HG02678 (cell line): ENCODE data around the gene HK2.
"Not testable (repeated sequence)": the region's sequence is repeated elsewhere in the genome, so short reads cannot be mapped to it uniquely, and the experiment has no call there.

ENCODE experiments used
- ATAC-seq: cut with Tn5 transposase; IDR thresholded peaks from one replicate; pipeline ENCODE4 v1.9.1; 2021; ENCODE audit warnings: mild to moderate bottlenecking, moderate library complexity; ENCODE audit not compliant: unreplicated experiment

HK2 gene

DNA sequence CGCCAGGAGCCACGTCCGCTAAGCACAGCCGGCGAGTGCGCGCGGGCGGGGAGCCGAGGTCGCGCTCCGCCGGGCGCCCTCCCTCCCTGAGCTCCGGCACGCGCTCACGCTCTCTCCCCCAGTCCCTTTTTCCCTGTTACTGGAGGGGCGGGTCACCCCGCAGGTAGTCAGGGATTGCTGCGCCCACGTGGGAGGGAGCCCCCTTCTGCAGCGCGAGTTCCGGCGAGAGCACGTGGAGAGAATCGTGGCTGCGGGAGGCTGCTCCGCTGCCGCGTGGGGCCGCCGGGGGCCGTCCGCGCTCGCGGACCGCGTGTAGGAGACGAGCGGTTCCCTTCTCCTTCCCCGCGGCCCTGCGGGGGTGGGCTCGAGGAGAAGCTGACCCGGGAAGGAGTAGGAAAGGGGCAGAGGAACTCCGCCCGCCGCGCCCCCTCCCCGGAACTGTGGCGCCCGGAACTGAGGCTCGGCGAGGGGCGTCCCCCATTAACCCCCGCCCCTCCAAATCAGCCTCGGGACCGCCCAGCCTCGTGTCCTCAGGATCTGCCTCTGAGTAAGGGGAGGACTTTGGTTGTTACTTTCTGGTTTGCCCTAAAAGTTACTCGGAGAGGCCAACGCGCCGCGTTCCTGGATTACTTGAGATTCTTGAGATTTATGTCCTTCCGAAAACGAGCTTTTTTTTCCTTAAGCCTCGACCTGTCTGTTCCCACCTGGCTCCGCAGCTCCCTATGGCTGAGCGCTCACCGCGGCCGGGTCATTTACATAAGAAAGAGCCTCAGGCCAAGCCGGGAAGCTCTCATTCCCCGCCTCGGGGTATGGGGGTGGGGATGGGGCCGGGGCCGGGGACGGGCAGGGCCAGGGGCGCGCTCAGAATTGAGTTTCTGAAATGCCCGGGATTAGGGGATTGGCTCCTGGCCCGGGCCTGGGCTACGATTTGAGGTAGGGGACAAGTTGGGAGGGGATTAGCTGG is 1.1 kb downstream of the HK2 start:
- peak; percentile 49 for ATAC-seq

DNA sequence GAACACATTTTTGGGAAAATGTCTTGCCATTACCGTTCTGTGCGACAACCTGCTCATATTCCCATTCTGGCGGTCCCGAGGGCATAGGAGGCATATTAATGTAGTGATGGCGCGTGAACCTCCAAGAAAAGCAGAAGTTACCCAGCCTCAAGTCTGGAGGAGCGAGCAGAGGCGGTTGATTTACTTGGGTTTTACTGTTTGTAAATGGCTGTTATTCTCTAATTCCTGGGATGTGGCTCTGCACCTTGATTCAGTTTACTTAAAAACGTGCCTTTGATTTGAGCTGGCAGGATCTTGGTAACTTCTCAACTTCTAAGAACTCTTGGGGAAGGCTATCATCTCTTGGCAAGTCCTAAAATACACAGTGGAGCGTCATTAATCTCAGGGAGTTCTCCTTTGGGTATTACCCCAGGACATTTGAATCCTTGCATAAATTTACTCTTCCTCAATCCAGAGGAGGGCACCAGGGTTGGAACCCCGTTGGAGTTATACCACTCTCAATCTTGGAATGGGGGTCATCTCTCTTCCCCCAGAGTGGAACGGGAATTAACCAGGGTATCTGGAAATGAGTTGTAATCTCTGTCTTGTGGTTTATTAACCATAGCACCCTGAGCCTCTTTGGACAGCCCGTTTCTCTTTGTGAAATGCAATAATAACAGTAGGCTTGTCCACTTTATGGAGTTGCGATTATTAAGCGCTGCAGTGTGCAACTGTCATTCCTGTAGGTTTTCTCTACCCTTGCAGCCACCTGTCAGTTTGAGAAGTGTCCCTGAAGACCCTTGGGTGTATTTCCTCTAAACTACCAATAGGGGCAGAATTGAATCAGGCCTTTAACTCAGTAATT is 2.1 kb downstream of the HK2 start:
- peak; percentile 32 for ATAC-seq

DNA sequence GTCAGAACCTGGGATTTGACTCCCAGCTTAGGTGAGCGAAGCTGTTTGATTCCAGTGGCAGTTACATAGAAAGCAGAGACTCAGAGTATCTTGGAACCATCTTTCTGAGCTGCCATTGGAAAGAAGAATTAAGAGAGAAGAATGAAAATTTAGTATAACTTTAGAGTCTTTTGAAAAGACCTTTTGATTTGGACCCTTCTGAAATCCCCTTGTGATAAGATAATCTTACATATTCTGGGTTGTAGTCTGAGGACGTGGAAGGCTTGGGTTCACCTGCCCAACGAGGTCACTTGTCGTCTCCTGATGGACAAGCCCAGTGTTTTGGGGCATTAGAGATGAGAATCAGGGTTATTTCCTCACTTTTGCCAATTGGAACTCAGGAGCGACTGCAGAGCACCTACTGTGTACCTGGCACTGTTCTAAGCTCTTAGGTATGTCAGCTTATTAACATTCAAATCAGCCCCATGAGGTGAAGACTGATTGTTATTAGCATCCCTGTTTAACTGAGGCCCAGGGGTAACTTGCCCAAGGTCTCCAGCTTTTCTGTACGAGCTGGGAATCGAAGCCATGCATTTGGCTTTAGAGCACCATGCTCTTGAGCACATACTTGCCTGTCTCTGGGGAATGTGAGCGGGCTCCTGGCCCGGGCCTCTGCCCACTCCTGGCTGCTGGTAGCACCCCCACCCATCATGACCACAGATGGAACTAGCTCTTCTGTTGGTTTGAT is 2.9 kb downstream of the HK2 start:
- no peak for ATAC-seq

DNA sequence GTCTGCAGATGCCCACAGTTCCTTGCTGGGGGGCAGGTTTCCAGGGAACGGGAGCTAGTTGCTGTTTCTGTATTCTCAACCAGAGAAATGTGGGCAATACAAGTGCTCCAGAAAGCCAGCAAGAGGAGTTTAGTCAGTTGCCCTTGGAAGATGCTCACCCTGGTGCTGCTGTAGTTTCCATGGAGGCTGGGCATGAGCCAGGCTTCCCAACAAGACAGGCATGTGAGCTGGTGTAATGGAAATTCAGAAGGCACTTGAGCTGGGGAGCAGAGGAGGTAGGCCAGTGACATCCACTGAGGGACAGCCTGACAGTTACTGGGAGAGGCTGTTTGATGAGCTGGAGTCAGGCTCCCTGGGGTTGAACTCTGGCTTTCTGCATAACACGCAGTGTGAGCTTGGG is 7.7 kb downstream of the HK2 start:
- no peak for ATAC-seq

DNA sequence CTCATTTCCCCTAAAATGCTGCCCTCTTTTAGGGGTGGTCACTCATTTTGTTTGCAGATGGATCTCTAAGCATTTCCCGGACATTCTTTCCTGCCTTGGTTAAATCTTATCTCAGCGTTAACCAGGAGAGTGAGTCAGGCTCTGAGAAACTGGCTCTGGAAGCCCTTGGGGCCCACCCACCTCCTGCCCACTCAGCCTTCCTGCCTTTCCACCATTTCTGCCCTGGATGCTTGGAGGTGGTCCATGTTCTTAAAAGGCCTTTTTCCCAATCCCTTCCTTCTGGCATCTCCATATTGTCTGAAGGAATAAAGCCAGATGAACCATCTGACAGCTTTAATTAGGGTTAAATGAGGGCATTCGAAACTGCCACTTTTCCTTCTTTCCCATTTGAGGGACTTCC is 9.5 kb downstream of the HK2 start:
- no peak for ATAC-seq

DNA sequence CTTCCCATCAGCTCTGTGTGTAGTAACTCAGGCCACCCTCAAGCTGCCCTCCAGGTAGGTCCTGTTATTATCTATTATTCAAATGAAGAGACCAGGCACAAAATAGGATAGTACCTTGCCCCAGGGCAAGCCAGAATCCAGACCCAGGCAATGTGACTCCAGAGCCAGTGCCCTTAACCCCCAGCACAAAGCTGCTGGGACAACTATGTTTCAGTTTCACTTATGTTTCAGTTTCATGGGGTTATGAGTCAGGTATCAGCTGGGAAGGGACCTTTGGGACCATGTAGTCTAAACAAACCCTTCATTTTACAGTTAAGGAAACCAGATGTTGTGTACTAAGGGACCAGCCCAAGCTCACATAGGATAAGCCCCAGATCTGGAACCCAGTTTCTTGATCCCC is 10.0 kb downstream of the HK2 start:
- ATAC-seq: peak; percentile 89

DNA sequence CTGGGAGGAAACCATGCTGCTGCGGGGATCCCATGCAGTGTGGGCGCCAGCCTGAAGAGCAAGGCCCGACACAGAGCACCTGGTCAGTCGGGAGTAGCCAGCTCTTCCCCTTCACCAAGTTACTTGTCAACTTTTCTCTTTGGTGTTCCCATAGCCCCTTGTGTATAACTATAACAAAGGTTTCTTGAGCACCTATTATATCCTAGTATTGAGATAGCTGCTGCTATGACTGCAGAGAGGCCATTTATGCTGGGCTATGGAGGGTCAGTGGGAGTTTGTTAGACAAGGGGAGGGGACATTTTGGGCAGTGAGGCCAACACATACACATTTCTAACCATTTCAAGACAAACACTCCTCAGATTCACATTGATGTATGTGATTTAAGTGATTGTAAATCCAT is 10.8 kb downstream of the HK2 start:
- ATAC-seq: no peak

DNA sequence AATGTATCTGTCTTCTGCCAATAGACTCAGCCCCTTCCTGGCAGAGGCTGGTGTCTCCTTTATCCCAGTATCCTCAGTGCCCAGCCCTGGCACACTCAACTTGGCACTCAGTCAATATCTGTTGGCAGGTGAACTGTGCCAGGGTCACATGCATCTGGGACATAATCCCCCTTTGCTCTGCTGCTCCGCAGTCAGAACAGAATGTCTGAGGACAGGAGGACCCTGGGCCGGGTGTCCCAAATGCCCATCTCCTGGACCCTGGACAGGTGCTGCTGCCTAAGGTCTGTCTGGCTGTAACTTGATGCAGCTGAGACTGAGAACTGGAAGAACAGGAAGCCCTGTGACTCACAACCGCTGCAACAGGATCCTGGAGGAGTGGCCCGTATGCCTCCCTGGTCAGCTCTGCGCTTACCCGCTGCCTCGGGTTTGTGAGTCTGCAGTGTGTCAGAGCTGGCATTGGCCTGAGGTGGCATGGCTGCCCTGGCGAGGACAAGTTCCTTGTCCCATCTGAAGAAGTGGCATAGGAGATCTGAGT is 11.4 kb downstream of the HK2 start:
- no peak for ATAC-seq

DNA sequence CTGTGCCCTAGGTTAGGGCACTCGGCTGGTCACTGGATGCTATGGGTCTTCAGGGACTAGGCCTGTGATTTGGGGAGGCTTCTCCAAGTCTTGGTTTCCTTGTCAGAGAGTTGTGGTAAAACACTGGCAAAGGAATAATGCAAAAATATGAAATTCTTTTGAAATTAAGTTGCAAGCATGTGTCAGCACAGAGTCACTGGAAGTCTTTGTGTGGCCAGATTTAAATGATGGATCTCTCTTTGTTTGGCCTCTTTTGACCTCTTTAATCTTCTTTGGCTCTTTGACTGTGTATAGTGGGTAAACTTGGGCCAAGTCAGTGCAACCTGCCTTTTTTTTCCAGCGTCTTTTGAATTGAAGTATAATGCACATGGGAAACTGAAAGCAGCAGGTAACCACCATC is 12.1 kb downstream of the HK2 start:
- ATAC-seq: no peak

DNA sequence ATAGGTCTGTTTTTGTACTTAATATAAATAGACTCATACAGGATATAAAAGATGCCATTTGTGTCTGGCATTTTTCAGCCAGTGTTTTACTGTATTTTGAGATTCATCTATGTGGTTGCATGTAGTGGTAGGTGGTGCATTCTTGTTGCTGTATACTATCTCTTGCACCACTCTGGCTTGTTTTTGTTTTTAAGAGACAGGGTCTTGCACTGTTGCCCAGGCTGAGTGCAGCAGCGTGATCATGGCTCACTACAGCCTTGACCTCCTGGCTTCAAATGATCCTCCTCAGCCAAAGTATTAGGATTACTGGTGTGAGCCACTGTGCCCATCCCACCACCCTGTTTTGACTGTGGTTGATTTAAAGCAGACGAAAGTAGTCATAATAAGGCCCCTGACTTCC is 12.6 kb downstream of the HK2 start:
- no peak for ATAC-seq

DNA sequence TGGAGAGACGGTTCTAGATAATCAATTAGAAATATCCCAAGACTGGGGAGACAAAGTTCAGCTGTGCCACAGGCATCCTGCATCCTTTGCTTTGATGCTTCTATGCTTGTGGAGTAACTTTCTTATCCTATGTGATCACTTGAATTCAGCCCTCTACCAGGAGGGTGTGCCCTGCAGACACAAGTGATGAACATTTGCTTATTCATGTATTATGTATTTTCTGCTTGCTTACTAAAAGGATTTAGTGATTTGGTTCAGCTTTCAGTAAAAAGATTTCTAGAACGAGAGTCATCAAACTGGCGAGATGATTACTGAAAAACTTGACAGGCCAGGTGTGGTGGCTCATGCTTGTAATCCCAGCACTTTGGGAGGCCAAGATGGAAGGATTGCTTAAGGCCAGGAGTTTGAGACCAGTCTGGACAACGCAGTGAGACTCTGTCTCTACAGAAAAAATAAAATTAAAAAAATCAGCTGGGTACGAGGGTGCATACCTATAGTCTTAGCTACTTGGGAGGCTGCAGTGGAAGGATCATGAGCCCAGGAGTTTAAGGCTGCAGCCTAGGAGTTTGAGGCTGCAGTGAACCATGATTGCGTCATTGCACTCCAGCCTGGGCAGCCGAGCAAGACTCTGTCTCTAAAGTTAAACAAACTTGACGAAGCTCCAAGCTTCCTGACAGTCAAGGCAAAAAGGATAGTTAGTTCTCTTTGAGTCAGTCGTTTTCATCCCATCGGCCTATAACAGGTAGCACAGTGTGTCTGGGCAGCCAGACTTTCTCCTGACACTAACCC is 13.3 kb downstream of the HK2 start:
- ATAC-seq: no peak

DNA sequence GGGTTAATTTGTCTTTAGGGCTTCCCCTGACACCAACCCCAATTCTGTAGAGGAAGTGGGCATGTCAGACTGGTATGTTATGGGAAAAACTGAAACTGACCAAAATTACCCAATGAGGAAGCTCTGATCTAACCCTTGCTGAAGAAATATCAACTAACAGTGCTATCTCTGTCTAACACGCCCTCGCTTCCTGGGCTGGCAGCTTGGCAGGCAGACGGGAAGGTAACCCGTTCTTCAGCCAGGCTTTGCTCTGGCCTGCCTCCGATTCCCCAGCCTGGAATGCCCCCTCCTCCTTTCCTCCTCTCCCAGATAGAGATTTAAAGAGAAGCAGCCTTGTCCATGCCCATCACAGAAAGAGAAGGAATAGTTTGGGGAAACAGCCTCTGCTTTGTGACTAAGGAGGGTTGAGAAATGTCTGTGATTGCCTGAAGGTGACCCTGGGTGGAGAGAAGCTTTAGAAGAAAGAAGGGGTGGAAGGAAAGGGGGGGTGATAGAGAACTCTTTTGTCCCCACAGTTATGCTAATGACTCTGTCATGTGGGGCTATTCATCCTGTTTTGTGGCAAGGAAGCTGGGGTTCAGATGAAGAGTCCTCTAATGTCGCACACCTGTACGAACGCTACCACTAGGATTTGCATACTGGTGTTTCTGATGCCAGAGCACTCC is 15.4 kb downstream of the HK2 start:
- ATAC-seq: peak; percentile 82

DNA sequence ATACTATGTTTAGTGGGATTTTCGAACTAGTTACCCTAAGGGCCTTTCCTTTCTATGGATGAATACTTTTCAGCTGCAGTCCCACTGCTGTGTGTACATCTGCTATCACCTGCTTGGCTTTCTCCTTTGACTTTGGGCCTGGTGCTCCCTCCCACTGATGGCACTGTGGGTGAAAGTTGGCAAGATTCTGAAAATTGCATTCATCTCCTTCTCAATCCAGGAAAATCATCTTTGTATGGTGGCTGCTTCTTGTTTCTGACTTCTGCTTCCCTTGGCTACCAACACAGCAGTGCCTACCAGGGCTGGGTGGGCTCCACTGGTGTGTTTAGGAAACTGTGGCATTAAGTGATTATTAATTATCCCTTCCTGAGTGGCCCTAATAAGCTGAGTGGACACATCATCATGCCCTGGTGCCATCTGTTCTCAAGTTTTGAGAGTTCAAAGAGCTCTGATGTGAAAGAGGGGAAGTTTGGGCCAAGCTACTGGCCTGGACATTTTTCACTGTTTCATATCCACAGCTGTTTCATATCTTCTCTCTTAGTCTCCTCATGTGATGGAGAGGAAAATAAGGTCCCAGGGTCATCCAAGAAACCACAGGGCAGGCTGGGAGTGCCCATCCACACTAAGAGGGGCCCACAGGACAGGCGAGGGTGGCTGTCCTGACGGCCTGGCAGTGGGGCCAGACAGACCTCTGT is 16.7 kb downstream of the HK2 start:
- no peak for ATAC-seq

DNA sequence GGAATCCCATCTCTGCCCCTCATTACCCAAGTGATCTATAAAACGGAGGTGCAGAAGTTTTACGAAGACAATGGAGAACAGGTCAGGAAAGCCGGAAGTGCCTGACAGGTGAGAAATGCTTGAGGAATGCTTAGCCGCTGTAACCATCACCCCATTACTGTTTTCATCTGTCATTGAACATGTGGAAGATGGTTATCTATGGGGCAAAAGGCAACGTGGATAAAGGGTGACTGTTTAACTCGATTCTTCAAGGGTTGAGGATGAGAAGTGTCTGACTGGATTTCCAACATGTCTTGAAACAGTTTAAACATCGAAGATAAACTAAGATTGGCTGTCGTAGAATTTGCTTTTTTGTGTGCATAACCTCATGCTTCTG is 17.3 kb downstream of the HK2 start:
- no peak for ATAC-seq

DNA sequence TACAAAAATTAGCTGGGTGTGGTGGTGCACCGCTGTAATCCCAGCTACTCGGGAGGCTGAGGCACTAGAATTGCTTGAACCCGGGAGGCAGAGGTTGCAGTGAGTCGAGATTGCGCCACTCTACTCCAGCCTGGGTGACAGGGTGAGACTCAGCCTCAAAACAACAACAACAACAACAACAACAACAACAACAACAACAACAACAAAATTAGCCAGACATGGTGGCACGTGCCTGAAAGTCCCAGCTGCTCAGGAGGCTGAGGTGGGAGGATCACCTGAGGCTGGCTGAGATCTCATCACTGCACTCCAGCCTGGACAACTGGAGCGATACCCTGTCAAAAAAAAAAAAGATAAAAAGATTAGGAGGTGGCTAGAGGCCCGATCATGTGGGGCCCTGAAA is 19.4 kb downstream of the HK2 start:
- ATAC-seq: not testable (repeated sequence)

DNA sequence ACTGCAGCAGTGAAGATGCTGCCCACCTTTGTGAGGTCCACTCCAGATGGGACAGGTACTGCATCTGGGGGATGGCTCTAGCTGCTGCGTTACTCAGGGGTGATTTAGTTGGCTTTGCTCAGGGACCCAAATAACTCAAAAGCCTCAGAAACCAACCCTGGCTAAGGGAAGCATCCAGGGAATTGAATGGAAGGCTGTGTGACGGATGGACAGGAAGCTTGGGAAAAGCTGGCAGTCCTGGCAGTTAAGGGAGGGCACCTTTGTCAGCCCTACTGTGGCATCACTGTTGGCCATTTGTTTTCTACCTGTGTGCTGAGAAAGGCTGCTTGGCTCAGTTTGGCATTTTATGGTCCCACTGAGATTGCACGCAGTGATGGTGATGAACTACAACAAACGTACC is 20.5 kb downstream of the HK2 start:
- ATAC-seq: no peak

DNA sequence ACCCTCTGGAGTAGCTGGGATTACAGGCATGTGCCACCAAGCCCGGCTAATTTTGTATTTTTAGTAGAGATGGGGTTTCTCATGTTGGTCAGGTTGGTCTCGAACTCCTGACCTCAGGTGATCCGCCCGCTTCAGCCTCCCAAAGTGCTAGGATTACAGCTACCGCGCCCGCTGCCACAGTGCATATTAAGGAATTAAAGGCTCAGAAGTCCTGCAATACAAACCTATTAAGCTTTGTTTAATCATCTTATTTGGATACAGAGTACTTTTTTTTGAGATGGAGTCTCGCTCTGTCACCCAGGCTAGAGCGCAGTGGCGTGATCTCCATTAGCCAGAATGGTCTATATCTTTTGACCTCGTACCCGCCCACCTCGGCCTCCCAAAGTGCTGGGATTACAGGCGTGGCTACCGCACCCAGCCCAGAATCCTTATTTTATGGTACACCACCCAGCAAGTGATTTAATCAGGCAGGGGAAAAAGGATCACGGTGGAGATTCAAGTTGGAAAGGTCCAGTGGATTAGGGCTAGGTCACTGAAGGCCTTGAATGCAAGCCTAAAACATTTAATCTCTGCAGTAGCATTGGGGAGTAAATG is 21.3 kb downstream of the HK2 start:
- ATAC-seq: not testable (repeated sequence)

DNA sequence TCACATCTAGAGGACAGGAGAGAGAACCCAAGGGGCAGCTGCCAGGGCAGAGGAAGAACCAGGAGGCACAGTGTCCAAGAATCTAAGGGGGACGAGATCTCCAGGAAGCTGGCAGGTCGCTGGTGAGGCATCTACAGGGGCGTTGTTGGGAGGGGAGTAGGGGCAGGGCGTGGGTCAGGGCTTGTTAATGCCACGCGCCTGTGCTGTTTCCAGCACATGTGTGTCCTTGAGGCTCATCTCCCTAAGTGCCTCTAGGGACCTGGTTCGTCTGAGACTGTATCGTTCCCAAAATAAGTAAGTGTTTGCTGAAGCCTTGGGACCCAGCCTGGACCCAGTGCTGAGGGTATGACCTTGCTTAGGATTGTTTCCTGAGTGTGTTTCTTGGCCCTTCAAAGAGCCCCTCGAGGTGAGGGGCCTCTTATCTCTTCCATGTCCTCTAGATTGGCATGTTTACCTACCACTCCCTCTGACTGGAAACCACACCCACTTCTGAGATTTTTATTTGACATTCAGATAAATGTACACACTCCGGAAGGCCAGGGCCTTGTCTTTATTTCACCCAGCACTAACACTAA is 22.2 kb downstream of the HK2 start:
- no peak for ATAC-seq
